DOHH2 (cell line): Measurements from ENCODE around the gene LSP1.

Experiments used
- H3F3A ChIP-seq: fragments of 200-600 bp; sonication (generic), shearing (Covaris generic); 2 replicates; pipeline ENCODE4 v1.6.0; 2016; ENCODE audit warnings: antibody characterized with exemption, mild to moderate bottlenecking; ENCODE audit not compliant: control insufficient read depth, insufficient read depth
- H3K27ac ChIP-seq: fragments of 200-600 bp; sonication (generic); 2 replicates; pipeline ENCODE4 v1.5.1; 2014; ENCODE audit warnings: low read depth, mild to moderate bottlenecking, low read length, moderate library complexity
- H3K27me3 ChIP-seq: fragments of 200-600 bp; sonication (generic); 2 replicates; pipeline ENCODE4 v1.6.1; 2014; ENCODE audit warnings: mild to moderate bottlenecking, low read length, mixed read lengths; ENCODE audit not compliant: control insufficient read depth
- H3K36me3 ChIP-seq: fragments of 200-600 bp; sonication (generic); 2 replicates; pipeline ENCODE4 v1.6.1; 2014; ENCODE audit warnings: mild to moderate bottlenecking, low read length, moderate library complexity, mixed read lengths; ENCODE audit not compliant: control insufficient read depth
- H3K4me1 ChIP-seq: fragments of 200-600 bp; sonication (generic); 2 replicates; pipeline ENCODE4 v1.6.1; 2014; ENCODE audit warnings: mild to moderate bottlenecking, low read length, mixed read lengths; ENCODE audit not compliant: control insufficient read depth
- H3K4me2 ChIP-seq: fragments of 200-600 bp; sonication (generic); 2 replicates; pipeline ENCODE4 v1.6.0; 2014; ENCODE audit warnings: mild to moderate bottlenecking, low read length, moderate library complexity
- H3K4me3 ChIP-seq: fragments of 200-600 bp; sonication (generic); 2 replicates; pipeline ENCODE4 v1.5.1; 2014; ENCODE audit warnings: mild to moderate bottlenecking, low read length, mixed read lengths
- H3K79me2 ChIP-seq: fragments of 200-600 bp; sonication (generic); 2 replicates; pipeline ENCODE4 v1.6.1; 2014; ENCODE audit warnings: mild to moderate bottlenecking, low read length, mixed read lengths; ENCODE audit not compliant: control insufficient read depth
- H3K9me2 ChIP-seq: fragments of 200-600 bp; sonication (generic); replicated peaks from 2 replicates; pipeline ENCODE4 v1.6.1; 2014; ENCODE audit warnings: mild to moderate bottlenecking, low read length, mixed read lengths; ENCODE audit not compliant: control insufficient read depth
- H3K9me3 ChIP-seq: fragments of 200-600 bp; sonication (generic); 2 replicates; pipeline ENCODE4 v1.6.1; 2014; ENCODE audit warnings: antibody characterized with exemption, low read length, mixed read lengths; ENCODE audit not compliant: control insufficient read depth, insufficient read depth
- H4K20me1 ChIP-seq: fragments of 200-600 bp; sonication (generic); 2 replicates; pipeline ENCODE4 v1.6.0; 2014; ENCODE audit warnings: low read depth, mild to moderate bottlenecking, antibody characterized with exemption, low read length, moderate library complexity; ENCODE audit not compliant: control insufficient read depth, insufficient read depth
- EZH2phosphoT487 ChIP-seq: fragments of 200-600 bp; sonication (generic); IDR thresholded peaks from 2 replicates; pipeline ENCODE4 v1.6.1; 2017; ENCODE audit warnings: borderline replicate concordance, mild to moderate bottlenecking, antibody characterized with exemption, low read length, moderate library complexity, mixed read lengths
- TF ChIP-seq, protein P1 (sequence below): fragments of 200-600 bp; sonication (generic); IDR thresholded peaks from one replicate; pipeline ENCODE4 v1.5.1; 2014; ENCODE audit warnings: antibody characterized with exemption, mild to moderate bottlenecking, low read depth, low read length; ENCODE audit not compliant: poor library complexity, severe bottlenecking

LSP1 gene

DNA sequence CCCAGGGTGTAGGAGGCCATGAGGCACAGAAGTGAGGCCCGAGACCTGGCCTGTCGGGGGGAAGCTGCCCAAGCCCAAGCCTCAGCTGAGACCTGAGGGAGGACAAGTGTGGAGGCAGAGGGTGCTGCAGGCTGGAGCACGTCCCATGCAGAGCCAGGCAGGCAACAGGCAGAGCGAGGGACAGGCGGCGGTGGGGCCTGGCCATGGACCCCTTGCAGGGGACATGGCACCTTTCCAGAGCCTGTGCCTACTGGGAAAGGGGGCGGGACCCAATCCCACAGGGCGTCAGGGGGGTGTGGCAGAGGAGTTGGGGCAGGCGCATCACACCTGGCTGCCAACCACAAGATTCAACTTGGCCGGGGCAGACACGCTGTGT, 9.8 kb upstream of the LSP1 start:
- no peaks in the 10 kb centered on the region for H3K9me3 ChIP-seq

GRCh38 chr11:1843796-1844195, 9.1 kb upstream of the LSP1 start:
- Histone ChIP-seq H3K27ac (no peak overlapping the region), H3K4me1 (peaks cover 39% of the 10 kb centered on the region), H3K4me2 (no peak overlapping the region), H3K36me3 (no peaks in the 10 kb centered on the region), H3K9me3 (no peaks in the 10 kb centered on the region), H3K4me3 (no peak overlapping the region), H3K79me2 (no peaks in the 10 kb centered on the region), H3F3A (peaks cover 2% of the 10 kb centered on the region; the same call in 1 of the 2 replicates), H3K9me2 (no peaks in the 10 kb centered on the region), H3K27me3 (peaks cover 9% of the 10 kb centered on the region; the same call in 1 of the 2 replicates), H4K20me1 (no peaks in the 10 kb centered on the region)
- TF ChIP-seq EZH2phosphoT487 = no peak

More for the DNA sequence above, 9.8 kb upstream of the LSP1 start:
- Histone ChIP-seq H3F3A (peaks cover 2% of the 10 kb centered on the region; the same call in 1 of the 2 replicates), H3K4me3 (no peak overlapping the region), H3K4me1 (peaks cover 46% of the 10 kb centered on the region), H3K36me3 (no peaks in the 10 kb centered on the region), H3K27ac (no peak overlapping the region), H4K20me1 (no peaks in the 10 kb centered on the region), H3K4me2 (no peak overlapping the region), H3K9me2 (no peaks in the 10 kb centered on the region), H3K79me2 (no peaks in the 10 kb centered on the region), H3K27me3 (peaks cover 9% of the 10 kb centered on the region; the same call in 1 of the 2 replicates)
- TF ChIP-seq, protein P1, sequence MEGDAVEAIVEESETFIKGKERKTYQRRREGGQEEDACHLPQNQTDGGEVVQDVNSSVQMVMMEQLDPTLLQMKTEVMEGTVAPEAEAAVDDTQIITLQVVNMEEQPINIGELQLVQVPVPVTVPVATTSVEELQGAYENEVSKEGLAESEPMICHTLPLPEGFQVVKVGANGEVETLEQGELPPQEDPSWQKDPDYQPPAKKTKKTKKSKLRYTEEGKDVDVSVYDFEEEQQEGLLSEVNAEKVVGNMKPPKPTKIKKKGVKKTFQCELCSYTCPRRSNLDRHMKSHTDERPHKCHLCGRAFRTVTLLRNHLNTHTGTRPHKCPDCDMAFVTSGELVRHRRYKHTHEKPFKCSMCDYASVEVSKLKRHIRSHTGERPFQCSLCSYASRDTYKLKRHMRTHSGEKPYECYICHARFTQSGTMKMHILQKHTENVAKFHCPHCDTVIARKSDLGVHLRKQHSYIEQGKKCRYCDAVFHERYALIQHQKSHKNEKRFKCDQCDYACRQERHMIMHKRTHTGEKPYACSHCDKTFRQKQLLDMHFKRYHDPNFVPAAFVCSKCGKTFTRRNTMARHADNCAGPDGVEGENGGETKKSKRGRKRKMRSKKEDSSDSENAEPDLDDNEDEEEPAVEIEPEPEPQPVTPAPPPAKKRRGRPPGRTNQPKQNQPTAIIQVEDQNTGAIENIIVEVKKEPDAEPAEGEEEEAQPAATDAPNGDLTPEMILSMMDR = no peak
- no peak for TF ChIP-seq EZH2phosphoT487

DNA sequence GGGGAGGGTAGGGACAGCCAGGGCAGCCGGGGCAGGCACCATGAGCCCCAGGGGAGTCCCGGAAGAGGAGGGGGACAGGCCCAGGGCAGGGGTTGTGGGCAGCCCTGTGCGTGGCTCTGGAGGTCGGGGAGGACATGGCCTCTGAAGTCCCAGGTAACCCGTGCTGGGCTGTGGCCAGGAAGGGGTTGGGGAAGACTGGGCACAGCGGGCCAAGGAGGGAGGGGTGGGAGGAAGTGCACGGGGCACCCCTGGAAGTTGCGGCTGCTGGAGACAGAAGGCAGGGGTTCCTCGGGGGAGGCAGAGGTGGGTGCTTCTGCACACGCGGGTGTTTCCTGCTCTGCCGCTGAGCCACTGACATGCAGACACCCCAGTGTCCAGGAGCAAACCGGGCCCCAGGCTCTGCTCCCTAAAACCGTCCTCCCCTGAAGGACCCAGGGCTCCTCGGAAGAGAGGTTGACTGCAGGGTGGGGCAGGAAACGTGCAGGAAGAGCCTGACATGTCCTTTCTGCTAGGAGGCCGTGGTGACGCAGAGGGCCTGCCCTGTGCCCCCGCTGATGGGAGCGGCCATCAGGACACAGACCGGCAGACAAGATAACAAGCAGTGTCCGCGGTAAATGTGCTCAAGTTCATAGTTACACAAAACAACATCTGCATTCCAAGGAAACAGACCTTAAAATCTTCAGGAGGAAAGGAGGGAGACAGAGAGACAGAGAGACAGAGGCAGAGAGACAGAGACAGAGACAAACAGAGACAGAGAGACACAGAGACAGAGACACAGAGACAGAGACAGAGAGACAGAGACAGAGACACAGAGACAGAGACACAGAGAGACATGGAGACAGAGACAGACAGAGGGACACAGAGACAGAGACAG, 8.4 kb upstream of the LSP1 start:
- H3K27ac ChIP-seq = no peak overlapping the region

More for the DNA sequence above, 8.4 kb upstream of the LSP1 start:
- H3K79me2 ChIP-seq = no peaks in the 10 kb centered on the region
- H3K9me2 ChIP-seq = no peaks in the 10 kb centered on the region
- no peaks in the 10 kb centered on the region for H4K20me1 ChIP-seq
- H3K4me3 ChIP-seq = 0 out of 2 replicates have a peak overlapping the region, but pooled peaks have one; percentile 24
- H3K27me3 ChIP-seq = peaks cover 9% of the 10 kb centered on the region; the same call in 1 of the 2 replicates
- H3K36me3 ChIP-seq = no peaks in the 10 kb centered on the region
- peaks cover 2% of the 10 kb centered on the region; the same call in 1 of the 2 replicates for H3F3A ChIP-seq
- peaks cover 37% of the 10 kb centered on the region for H3K4me1 ChIP-seq
- H3K4me2 ChIP-seq = peak overlapping the region; percentile 46
- no peak for TF ChIP-seq EZH2phosphoT487
- TF ChIP-seq, protein P1 = no peak
- H3K9me3 ChIP-seq = no peaks in the 10 kb centered on the region
